H9 (cell line): ENCODE measurements around the gene APOA1. TPM values are rescaled to one million over a fixed set of nuclear protein-coding genes. Genes with fewer than 3 reads are reported as not detected.

Source experiments
- DNase-seq: peaks from one replicate; pipeline ENCODE4 v3.0.0-alpha.2; 2017
- H2AFZ ChIP-seq: one replicate; pipeline ENCODE4 v1.6.1; 2013; ENCODE audit warnings: mild to moderate bottlenecking, low read length, control low read depth, moderate library complexity
- H2AK5ac ChIP-seq: 2 replicates; pipeline ENCODE4 v1.6.1; 2013; ENCODE audit warnings: low read length, control low read depth, mixed read lengths; ENCODE audit not compliant: insufficient read length
- H2BK120ac ChIP-seq: one replicate; pipeline ENCODE4 v1.6.1; 2013; ENCODE audit warnings: low read depth, mild to moderate bottlenecking, low read length, control low read depth, inconsistent platforms; ENCODE audit not compliant: poor library complexity, severe bottlenecking
- H2BK12ac ChIP-seq: 2 replicates; pipeline ENCODE4 v1.6.1; 2013; ENCODE audit warnings: low read length, control low read depth, mixed read lengths, low read depth; ENCODE audit not compliant: insufficient read length
- H2BK15ac ChIP-seq: 2 replicates; pipeline ENCODE4 v1.6.1; 2013; ENCODE audit warnings: low read depth, low read length, control low read depth
- H2BK20ac ChIP-seq: one replicate; pipeline ENCODE4 v1.6.1; 2013; ENCODE audit warnings: low read depth, mild to moderate bottlenecking, low read length, control low read depth, inconsistent platforms; ENCODE audit not compliant: poor library complexity, severe bottlenecking
- H2BK5ac ChIP-seq: 2 replicates; pipeline ENCODE4 v1.6.1; 2013; ENCODE audit warnings: low read length, control low read depth, mixed read lengths; ENCODE audit not compliant: insufficient read length
- H3K14ac ChIP-seq: 2 replicates; pipeline ENCODE4 v1.6.1; 2013; ENCODE audit warnings: low read length, control low read depth; ENCODE audit not compliant: insufficient read depth
- H3K18ac ChIP-seq: 2 replicates; pipeline ENCODE4 v1.6.1; 2013; ENCODE audit warnings: low read depth, mild to moderate bottlenecking, mixed read lengths, low read length, control low read depth; ENCODE audit not compliant: insufficient read length
- H3K23ac ChIP-seq: 2 replicates; pipeline ENCODE4 v1.6.1; 2013; ENCODE audit warnings: low read length, control low read depth, mixed read lengths, low read depth; ENCODE audit not compliant: insufficient read length
- H3K23me2 ChIP-seq: 2 replicates; pipeline ENCODE4 v1.6.1; 2013; ENCODE audit warnings: low read depth, mild to moderate bottlenecking, mixed read lengths, low read length, control low read depth; ENCODE audit not compliant: insufficient read length, poor library complexity, severe bottlenecking
- H3K27ac ChIP-seq: 2 replicates; pipeline ENCODE4 v1.5.1; 2013; ENCODE audit warnings: low read length, control low read depth, mixed read lengths, low read depth; ENCODE audit not compliant: insufficient read length
- H3K27me3 ChIP-seq: 2 replicates; pipeline ENCODE4 v1.6.1; 2013; ENCODE audit warnings: low read length, control low read depth, inconsistent platforms; ENCODE audit not compliant: insufficient read depth
- H3K4ac ChIP-seq: 2 replicates; pipeline ENCODE4 v1.6.1; 2013; ENCODE audit warnings: low read depth, mild to moderate bottlenecking, control low read depth, inconsistent platforms, low read length, moderate library complexity
- H3K4me1 ChIP-seq: 2 replicates; pipeline ENCODE4 v1.6.1; 2013; ENCODE audit warnings: low read length, control low read depth, inconsistent platforms; ENCODE audit not compliant: insufficient read depth
- H3K4me2 ChIP-seq: 2 replicates; pipeline ENCODE4 v1.6.1; 2013; ENCODE audit warnings: low read length, control low read depth, mixed read lengths; ENCODE audit not compliant: insufficient read length, insufficient read depth
- H3K56ac ChIP-seq: 2 replicates; pipeline ENCODE4 v1.6.1; 2013; ENCODE audit warnings: low read depth, mild to moderate bottlenecking, mixed read lengths, low read length, control low read depth; ENCODE audit not compliant: insufficient read length
- H3K79me1 ChIP-seq: 2 replicates; pipeline ENCODE4 v1.6.1; 2013; ENCODE audit warnings: low read depth, mild to moderate bottlenecking, moderate library complexity, low read length, control low read depth, inconsistent platforms; ENCODE audit not compliant: insufficient read depth, poor library complexity, severe bottlenecking
- H3K79me2 ChIP-seq: 2 replicates; pipeline ENCODE4 v1.6.1; 2013; ENCODE audit warnings: low read length, control low read depth, inconsistent platforms; ENCODE audit not compliant: insufficient read depth
- H3K9ac ChIP-seq: 2 replicates; pipeline ENCODE4 v1.6.1; 2013; ENCODE audit warnings: low read length, control low read depth, mixed read lengths; ENCODE audit not compliant: insufficient read length; ENCODE audit errors: extremely low read depth
- H3K9me3 ChIP-seq: one replicate; pipeline ENCODE4 v1.6.1; 2013; ENCODE audit warnings: low read depth, low read length, inconsistent platforms; ENCODE audit not compliant: control insufficient read depth
- H3T11ph ChIP-seq: one replicate; pipeline ENCODE4 v1.6.1; 2013; ENCODE audit warnings: mild to moderate bottlenecking, low read length, control low read depth, inconsistent platforms
- H4K20me1 ChIP-seq: one replicate; pipeline ENCODE4 v1.6.1; 2013; ENCODE audit not compliant: control insufficient read depth, insufficient read length, insufficient read depth
- H4K5ac ChIP-seq: 2 replicates; pipeline ENCODE4 v1.6.1; 2013; ENCODE audit warnings: low read depth, mild to moderate bottlenecking, mixed read lengths, low read length, control low read depth; ENCODE audit not compliant: insufficient read length
- H4K8ac ChIP-seq: replicated peaks from 2 replicates; pipeline ENCODE4 v1.6.1; 2013; ENCODE audit warnings: low read length, control low read depth, mixed read lengths, low read depth; ENCODE audit not compliant: insufficient read length
- H4K91ac ChIP-seq: 2 replicates; pipeline ENCODE4 v1.6.1; 2013; ENCODE audit warnings: low read depth, mild to moderate bottlenecking, moderate library complexity, mixed read lengths, low read length, control low read depth; ENCODE audit not compliant: insufficient read length
- H3K27ac Mint-ChIP-seq, 3 experiments: 2 replicates in 2 of 3; 3 replicates in 1 of 3; pipeline ENCODE4 v1.8.0; 2020 to 2021; ENCODE audit warnings: mixed read lengths in 3 of 3, mild to moderate bottlenecking in 1 of 3, moderate library complexity in 1 of 3
- H3K27me3 Mint-ChIP-seq: 2 replicates; pipeline ENCODE4 v1.8.0; 2021; ENCODE audit warnings: low read depth, mild to moderate bottlenecking, moderate library complexity, mixed read lengths
- H3K36me3 Mint-ChIP-seq, 3 experiments: 2 replicates in 2 of 3; 3 replicates in 1 of 3; pipeline ENCODE4 v1.8.0; 2020 to 2021; ENCODE audit warnings: low read depth in 3 of 3, mixed read lengths in 3 of 3; ENCODE audit not compliant: insufficient read depth in 1 of 3
- H3K4me1 Mint-ChIP-seq, 2 experiments: 2 replicates each; pipeline ENCODE4 v1.8.0; 2020; ENCODE audit warnings: mixed read lengths in 2 of 2
- H3K4me3 Mint-ChIP-seq, 2 experiments: 2 replicates in 1 of 2; 3 replicates in 1 of 2; pipeline ENCODE4 v1.8.0; 2020 to 2021; ENCODE audit warnings: mild to moderate bottlenecking in 2 of 2, mixed read lengths in 2 of 2, moderate library complexity in 1 of 2
- H3K9me3 Mint-ChIP-seq, 2 experiments: 2 replicates in 1 of 2; 3 replicates in 1 of 2; pipeline ENCODE4 v1.8.0; 2020; ENCODE audit warnings: mild to moderate bottlenecking in 2 of 2, mixed read lengths in 2 of 2, moderate library complexity in 1 of 2
- CTCF ChIP-seq: fragments of 200-600 bp; sonication (generic); conservative IDR thresholded peaks from 3 replicates; pipeline ENCODE4 v1.8.0; 2021; ENCODE audit warnings: antibody characterized with exemption, mild to moderate bottlenecking
- WGBS: extraction: QIAGEN DNeasy Blood & Tissue Kit; methylation state at CpG from one replicate; pipeline ENCODE4 v1.1.7; 2013; ENCODE audit warnings: missing lambda C conversion rate, low lambda C conversion rate, mixed read lengths; ENCODE audit not compliant: insufficient read length; ENCODE audit errors: extremely low coverage; 5-methylcytosine and 5-hydroxymethylcytosine counted together
- total RNA-seq: library from RNA; stranded (reverse); gene quantifications from 2 replicates; pipeline ENCODE4 v1.2.1, GENCODE V29; 2021

Gene APOA1
- total RNA-seq, 1 experiment from 2014 or later = 0.68 TPM

GRCh38 chr11:116831790-116832349, 5.6 kb downstream of the APOA1 start:
- Histone ChIP-seq H4K5ac (no peak overlapping the region), H3K23me2 (peaks cover 6% of the 10 kb centered on the region), H3K79me2 (no peaks in the 10 kb centered on the region), H3K18ac (no peak overlapping the region), H3K56ac (no peak overlapping the region), H2AFZ (no peak overlapping the region), H2BK20ac (no peak overlapping the region), H2BK12ac (no peak overlapping the region), H4K20me1 (no peaks in the 10 kb centered on the region), H3K9ac (no peak overlapping the region), H3K4me2 (no peak overlapping the region), H2AK5ac (no peak overlapping the region), H3K79me1 (no peaks in the 10 kb centered on the region), H2BK120ac (no peak overlapping the region), H4K8ac (no peak overlapping the region), H3K23ac (no peak overlapping the region), H3K14ac (no peak overlapping the region), H3T11ph (no peak overlapping the region), H3K27me3 (no peaks in the 10 kb centered on the region), H3K9me3 (no peaks in the 10 kb centered on the region), H3K27ac (no peak overlapping the region), H3K4ac (no peak overlapping the region), H2BK15ac (no peak overlapping the region), H4K91ac (no peak overlapping the region), H2BK5ac (no peak overlapping the region), H3K4me1 (no peaks in the 10 kb centered on the region)
- Mint-ChIP-seq H3K9me3 (peaks cover 3 to 5% of the 10 kb centered on the region in 2 experiments; a peak in 3 of 5 replicates), H3K27ac (no peak overlapping the region), H3K27me3 (peaks cover 24% of the 10 kb centered on the region), H3K4me1 (peaks cover 10 to 17% of the 10 kb centered on the region in 2 experiments), H3K36me3 (no peaks in the 10 kb centered on the region; a peak in 1 of 7 replicates), H3K4me3 (no peak overlapping the region)
- TF ChIP-seq CTCF = no peak
- WGBS = no CpG with 5 or more reads among the region's 7 CpGs
- DNase-seq = no peak
